ENCODE data around the gene CCDC28B.
A peak's percentile ranks its signal among the peaks of the same experiment; 100 is the strongest.

CCDC28B gene

DNA sequence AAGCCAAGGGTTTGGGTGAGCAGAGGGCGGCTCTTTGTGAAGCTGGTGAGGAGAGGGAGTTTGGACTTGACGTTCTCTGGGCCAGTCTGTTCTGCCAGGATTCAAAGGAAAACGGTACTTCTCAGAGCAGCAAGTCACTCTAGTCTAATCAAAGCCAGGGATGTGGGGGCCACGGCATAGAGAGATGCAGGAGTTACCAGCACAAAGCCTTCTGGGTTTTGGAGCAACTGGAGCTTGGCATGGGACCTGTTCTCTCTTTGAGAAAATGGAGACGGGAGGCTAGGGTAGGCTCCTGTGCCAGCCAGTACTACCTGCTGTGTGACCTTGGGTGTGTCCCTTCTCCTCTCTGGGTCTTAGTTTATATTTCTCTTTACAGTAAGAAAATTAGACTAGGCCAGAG lies 18.8 kb upstream of the CCDC28B start:
- peak overlapping the region; percentile 34 for H3K4me3 ChIP-seq (ENCODE audit: low read depth, low read length)
- TF ChIP-seq, protein P1, sequence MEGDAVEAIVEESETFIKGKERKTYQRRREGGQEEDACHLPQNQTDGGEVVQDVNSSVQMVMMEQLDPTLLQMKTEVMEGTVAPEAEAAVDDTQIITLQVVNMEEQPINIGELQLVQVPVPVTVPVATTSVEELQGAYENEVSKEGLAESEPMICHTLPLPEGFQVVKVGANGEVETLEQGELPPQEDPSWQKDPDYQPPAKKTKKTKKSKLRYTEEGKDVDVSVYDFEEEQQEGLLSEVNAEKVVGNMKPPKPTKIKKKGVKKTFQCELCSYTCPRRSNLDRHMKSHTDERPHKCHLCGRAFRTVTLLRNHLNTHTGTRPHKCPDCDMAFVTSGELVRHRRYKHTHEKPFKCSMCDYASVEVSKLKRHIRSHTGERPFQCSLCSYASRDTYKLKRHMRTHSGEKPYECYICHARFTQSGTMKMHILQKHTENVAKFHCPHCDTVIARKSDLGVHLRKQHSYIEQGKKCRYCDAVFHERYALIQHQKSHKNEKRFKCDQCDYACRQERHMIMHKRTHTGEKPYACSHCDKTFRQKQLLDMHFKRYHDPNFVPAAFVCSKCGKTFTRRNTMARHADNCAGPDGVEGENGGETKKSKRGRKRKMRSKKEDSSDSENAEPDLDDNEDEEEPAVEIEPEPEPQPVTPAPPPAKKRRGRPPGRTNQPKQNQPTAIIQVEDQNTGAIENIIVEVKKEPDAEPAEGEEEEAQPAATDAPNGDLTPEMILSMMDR (IDR thresholded peaks at IDR 0.05; ENCODE audit: low read depth, low read length), result no peak

DNA sequence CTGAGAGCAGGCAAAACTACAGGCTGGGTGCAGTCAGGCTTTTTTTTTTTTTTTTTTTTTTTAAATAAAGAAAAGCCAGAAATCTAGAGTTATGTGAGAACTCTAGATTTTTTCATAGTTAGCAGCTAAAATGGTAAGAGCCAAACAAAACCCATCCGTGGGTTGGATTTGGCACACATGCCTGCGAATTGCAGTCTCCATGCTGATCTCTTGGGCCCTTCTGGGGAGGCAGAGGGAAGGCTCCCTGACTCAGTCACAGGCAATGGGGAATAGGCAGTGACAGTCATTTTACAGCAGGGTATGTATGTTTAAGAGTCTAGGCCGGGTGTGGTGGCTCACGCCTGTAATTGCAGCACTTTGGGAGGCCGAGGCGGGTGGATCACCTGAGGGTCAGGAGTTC lies 18.3 kb upstream of the CCDC28B start:
- TF ChIP-seq, protein P1 (IDR thresholded peaks at IDR 0.05; ENCODE audit: low read depth, low read length), result no peak
- H3K4me3 ChIP-seq (ENCODE audit: low read depth, low read length), result peak overlapping the region; percentile 34

DNA sequence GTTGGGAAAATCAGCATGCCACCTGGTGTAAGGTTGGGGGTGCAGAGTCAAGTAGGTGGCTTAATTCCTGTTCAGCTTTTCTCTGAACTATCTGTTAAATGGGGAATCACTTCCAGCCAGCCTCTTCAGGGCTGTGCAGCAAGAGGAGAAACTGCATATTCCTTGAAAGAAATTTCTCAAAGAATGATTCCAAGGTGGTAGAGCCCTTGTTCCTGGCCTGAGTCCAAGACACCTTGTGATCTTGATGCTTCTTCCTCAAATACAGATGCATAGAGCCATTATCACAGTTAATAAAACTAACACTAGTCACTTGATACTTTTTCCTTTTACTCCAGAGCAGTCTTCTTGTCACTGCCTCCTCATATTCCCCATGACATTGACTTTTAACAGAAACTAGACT lies 15.7 kb upstream of the CCDC28B start:
- H3K4me3 ChIP-seq (ENCODE audit: low read depth, low read length), result no peak overlapping the region
- TF ChIP-seq, protein P1 (IDR thresholded peaks at IDR 0.05; ENCODE audit: low read depth, low read length), result no peak

DNA sequence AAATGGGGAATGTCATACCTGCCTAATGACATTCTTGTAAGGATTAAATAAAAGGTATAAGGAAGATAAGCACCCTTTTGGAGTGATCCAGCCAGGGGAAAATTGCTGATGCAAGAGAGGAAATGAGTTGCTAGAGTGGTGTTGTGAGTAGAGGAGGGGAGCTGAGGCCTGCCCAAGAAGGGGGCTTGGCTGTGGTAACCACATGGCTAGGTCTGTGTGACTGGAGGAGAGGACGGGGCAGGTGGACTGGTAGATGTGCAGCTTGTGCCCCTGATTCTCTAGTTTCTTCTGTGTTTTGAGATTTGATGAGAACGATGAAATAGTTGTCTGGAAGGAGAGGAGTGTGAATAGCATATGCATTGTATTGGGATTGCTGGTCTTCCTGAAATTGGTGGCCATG lies 14.3 kb upstream of the CCDC28B start:
- no peak overlapping the region for H3K4me3 ChIP-seq (ENCODE audit: low read depth, low read length)

DNA sequence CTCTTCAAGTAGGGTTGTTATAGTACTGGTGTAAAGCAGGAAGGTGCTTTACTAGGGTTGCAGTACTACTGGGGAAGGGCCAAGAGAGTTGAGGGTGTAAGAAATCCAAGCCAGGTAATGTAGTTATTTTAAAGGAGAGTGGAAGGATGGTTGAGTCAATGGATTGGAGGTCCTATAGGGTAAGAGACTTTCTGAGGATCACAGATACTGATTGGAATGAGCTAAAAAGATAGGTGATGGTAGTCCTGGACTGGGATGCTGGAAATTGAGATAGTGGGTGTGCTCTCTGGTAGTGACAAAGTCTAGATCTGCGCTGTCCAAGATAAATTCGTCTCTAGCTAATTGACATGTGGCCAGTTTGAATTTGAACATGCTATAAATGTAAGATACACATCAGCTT lies 13.9 kb upstream of the CCDC28B start:
- no peak overlapping the region for H3K4me3 ChIP-seq (ENCODE audit: low read depth, low read length)
- TF ChIP-seq, protein P1 (IDR thresholded peaks at IDR 0.05; ENCODE audit: low read depth, low read length), result no peak

More for the DNA sequence above, 14.3 kb upstream of the CCDC28B start:
- TF ChIP-seq, protein P1 (IDR thresholded peaks at IDR 0.05; ENCODE audit: low read depth, low read length), result no peak

DNA sequence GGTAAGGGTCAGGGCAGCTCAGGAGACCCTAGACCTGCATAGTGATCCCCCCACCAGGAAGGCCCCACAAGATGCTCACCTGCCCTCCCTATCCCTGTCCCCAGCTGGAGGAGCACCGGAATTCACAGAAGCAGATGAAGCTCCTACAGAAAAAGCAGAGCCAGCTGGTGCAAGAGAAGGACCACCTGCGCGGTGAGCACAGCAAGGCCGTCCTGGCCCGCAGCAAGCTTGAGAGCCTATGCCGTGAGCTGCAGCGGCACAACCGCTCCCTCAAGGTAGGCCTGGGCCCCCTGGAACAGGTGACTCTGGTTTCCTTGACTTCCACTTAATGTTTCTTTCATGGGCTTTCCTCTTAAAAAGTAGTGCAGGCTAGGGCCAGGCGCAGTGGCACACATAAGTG lies 12.5 kb upstream of the CCDC28B start:
- TF ChIP-seq, protein P1 (IDR thresholded peaks at IDR 0.05; ENCODE audit: low read depth, low read length), result no peak
- no peak overlapping the region for H3K4me3 ChIP-seq (ENCODE audit: low read depth, low read length)

DNA sequence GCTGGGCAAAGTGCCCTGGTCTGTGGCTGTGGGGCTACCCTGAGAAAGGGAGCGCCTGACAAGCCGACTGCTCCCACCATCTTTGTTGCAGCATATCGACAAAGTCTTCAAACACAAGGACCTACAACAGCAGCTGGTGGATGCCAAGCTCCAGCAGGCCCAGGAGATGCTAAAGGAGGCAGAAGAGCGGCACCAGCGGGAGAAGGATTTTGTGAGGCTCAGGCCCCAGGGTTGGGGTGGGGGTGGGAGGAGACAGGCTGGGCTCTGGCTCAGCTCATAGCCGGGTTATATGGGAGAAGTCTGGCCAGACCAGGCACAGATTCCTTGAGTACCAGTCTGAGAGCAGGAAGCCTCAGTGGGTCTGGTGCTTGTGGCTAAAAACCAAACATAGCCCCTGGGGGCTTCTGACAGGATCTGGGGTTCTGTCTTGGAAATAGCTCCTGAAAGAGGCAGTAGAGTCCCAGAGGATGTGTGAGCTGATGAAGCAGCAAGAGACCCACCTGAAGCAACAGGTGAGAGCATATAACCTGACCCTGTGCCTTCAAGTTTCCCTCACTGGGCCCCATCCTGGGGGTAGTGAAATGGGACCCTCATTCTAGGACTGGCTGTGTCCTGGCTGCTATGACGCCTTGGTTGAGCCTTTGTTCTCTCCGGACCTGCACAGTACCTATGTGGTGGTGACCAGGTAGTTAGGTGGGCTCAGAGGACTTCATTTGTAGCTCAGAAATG lies 8.0 kb upstream of the CCDC28B start:
- TF ChIP-seq, protein P1 (IDR thresholded peaks at IDR 0.05; ENCODE audit: low read depth, low read length), result no peak
- no peak overlapping the region for H3K4me3 ChIP-seq (ENCODE audit: low read depth, low read length)

Measured in WI38 (cell line).